K562 (cell line): Measurements from ENCODE around the gene CSNK1D. TPM values are rescaled to one million over a fixed set of nuclear protein-coding genes. Genes with fewer than 3 reads are reported as not detected.

Source experiments
- ATF4 ChIP-seq: fragments of 450-650 bp; formaldehyde crosslinking; IDR thresholded peaks from 2 replicates; pipeline ENCODE4 v1.4.0; 2022; ENCODE audit warnings: mild to moderate bottlenecking, moderate library complexity
- CBX5 ChIP-seq: IDR thresholded peaks from 2 replicates; pipeline ENCODE4 v1.6.1; 2014; ENCODE audit warnings: low read depth, borderline replicate concordance
- CHD1 ChIP-seq: fragments of 200-600 bp; sonication (generic); IDR thresholded peaks from one replicate; pipeline ENCODE4 v1.6.1; 2012; ENCODE audit warnings: mild to moderate bottlenecking, moderate library complexity, low read length, inconsistent platforms
- MTA3 ChIP-seq: fragments of 450-650 bp; formaldehyde crosslinking; IDR thresholded peaks from 2 replicates; pipeline ENCODE4 v1.6.1; 2017; ENCODE audit warnings: mild to moderate bottlenecking, borderline replicate concordance
- NR3C1 ChIP-seq: sonication (generic); formaldehyde crosslinking; IDR thresholded peaks from 2 replicates; pipeline ENCODE4 v1.8.1; 2022; ENCODE audit warnings: missing genetic modification reagents
- POLR2G ChIP-seq: fragments of 200-400 bp; formaldehyde crosslinking; IDR thresholded peaks from 2 replicates; pipeline ENCODE4 v1.6.1; 2017; ENCODE audit warnings: low read depth, mild to moderate bottlenecking, antibody characterized with exemption, low read length, moderate library complexity
- RBBP5 ChIP-seq: fragments of 200-600 bp; sonication (generic); IDR thresholded peaks from 2 replicates; pipeline ENCODE4 v1.6.1; 2012; ENCODE audit warnings: borderline replicate concordance, mild to moderate bottlenecking, low read length, control low read depth, inconsistent platforms; ENCODE audit not compliant: insufficient read depth, poor library complexity, severe bottlenecking
- RBM22 ChIP-seq: fragments of 200-400 bp; formaldehyde crosslinking; IDR thresholded peaks from 2 replicates; pipeline ENCODE4 v1.6.1; 2018; ENCODE audit warnings: low read length, low read depth; ENCODE audit not compliant: poor library complexity, severe bottlenecking
- RBM34 ChIP-seq: fragments of 200-400 bp; formaldehyde crosslinking; IDR thresholded peaks from 2 replicates; pipeline ENCODE4 v1.6.1; 2018; ENCODE audit warnings: low read length, borderline replicate concordance; ENCODE audit not compliant: insufficient read depth
- SUPT5H ChIP-seq: fragments of 450-650 bp; IDR thresholded peaks from 2 replicates; pipeline ENCODE4 v1.6.1; 2016
- TEAD4 ChIP-seq, 2 experiments: sonication (generic) in 1 of 2; formaldehyde crosslinking in 1 of 2; IDR thresholded peaks; 2 replicates each; pipeline versions ENCODE4 v1.6.1 to v1.8.0; 2012 to 2022; ENCODE audit warnings: borderline replicate concordance in 1 of 2, inconsistent platforms in 1 of 2, low read length in 1 of 2, mild to moderate bottlenecking in 1 of 2, missing genetic modification reagents in 1 of 2
- TRIM28 ChIP-seq: fragments of 450-650 bp; IDR thresholded peaks from 2 replicates; pipeline ENCODE4 v1.6.1; 2017
- USF1 ChIP-seq: sonication (generic); formaldehyde crosslinking; IDR thresholded peaks from 2 replicates; pipeline ENCODE4 v1.9.0; 2022; ENCODE audit warnings: mild to moderate bottlenecking, missing genetic modification reagents
- YBX1 ChIP-seq: fragments of 450-650 bp; IDR thresholded peaks from 2 replicates; pipeline ENCODE4 v1.7.1; 2016; ENCODE audit warnings: mild to moderate bottlenecking
- ZFP30 ChIP-seq: fragments of 250-450 bp; sonication (Bioruptor Pico); IDR thresholded peaks from 2 replicates; pipeline ENCODE4 v1.8.0; 2022; ENCODE audit warnings: moderate library complexity, mild to moderate bottlenecking, inconsistent platforms, borderline replicate concordance
- ZFX ChIP-seq: sonication (generic); formaldehyde crosslinking; IDR thresholded peaks from 2 replicates; pipeline ENCODE4 v1.8.0; 2022; ENCODE audit warnings: mild to moderate bottlenecking, missing genetic modification reagents, moderate library complexity
- ZNF561 ChIP-seq: fragments of 450-650 bp; formaldehyde crosslinking; conservative IDR thresholded peaks from 2 replicates; pipeline ENCODE4 v1.4.0; 2020; ENCODE audit warnings: mild to moderate bottlenecking, moderate library complexity
- ZNF696 ChIP-seq: fragments of 250-450 bp; sonication (Bioruptor Pico); conservative IDR thresholded peaks from 2 replicates; pipeline ENCODE4 v1.4.0; 2020; ENCODE audit warnings: mild to moderate bottlenecking, moderate library complexity
- polyA plus RNA-seq, 8 experiments: library from polyadenylated mRNA; depleted of rRNA in 4 of 8; stranded (reverse) in 5 of 8; unstranded in 3 of 8; fragments of >200 nt; fragmentation: Nextera tagmentation in 2 of 8; fragmentation: Illumina TruSeq in 1 of 8; extraction: Ambion mirVana in 2 of 8; extraction: Trizol in 1 of 8; gene quantifications; 2 replicates each; pipeline versions ENCODE4 v1.2.1 to v1.2.3, GENCODE V29; 2011 to 2014; ENCODE audit warnings: inconsistent platforms in 1 of 8, missing spikeins in 1 of 8
- total RNA-seq, 7 experiments: library from RNA; depleted of rRNA in 6 of 7; stranded (reverse); fragments of >200 nt in 6 of 7; fragmentation: Illumina TruSeq in 2 of 7; extraction: Trizol in 2 of 7; gene quantifications; 2 replicates each; pipeline versions ENCODE4 v1.2.1 to v1.2.3, GENCODE V29; 2011 to 2021; ENCODE audit warnings: low replicate concordance in 1 of 7
- TF ChIP-seq, protein P1 (sequence below): sonication (generic); formaldehyde crosslinking; IDR thresholded peaks from 2 replicates; pipeline ENCODE4 v1.8.1; 2023; ENCODE audit warnings: mild to moderate bottlenecking, missing genetic modification reagents
- TF ChIP-seq, protein P2 (sequence below): fragments of 450-650 bp; IDR thresholded peaks from 2 replicates; pipeline ENCODE4 v1.6.1; 2017; ENCODE audit warnings: antibody characterized with exemption, mild to moderate bottlenecking

The CSNK1D gene
- total and polyA plus RNA-seq, 9 of the 15 experiments (the other 6 are each of a cell fraction or from before 2014, with no cell fraction given): 6.5 to 133 (median 41.3) TPM

DNA sequence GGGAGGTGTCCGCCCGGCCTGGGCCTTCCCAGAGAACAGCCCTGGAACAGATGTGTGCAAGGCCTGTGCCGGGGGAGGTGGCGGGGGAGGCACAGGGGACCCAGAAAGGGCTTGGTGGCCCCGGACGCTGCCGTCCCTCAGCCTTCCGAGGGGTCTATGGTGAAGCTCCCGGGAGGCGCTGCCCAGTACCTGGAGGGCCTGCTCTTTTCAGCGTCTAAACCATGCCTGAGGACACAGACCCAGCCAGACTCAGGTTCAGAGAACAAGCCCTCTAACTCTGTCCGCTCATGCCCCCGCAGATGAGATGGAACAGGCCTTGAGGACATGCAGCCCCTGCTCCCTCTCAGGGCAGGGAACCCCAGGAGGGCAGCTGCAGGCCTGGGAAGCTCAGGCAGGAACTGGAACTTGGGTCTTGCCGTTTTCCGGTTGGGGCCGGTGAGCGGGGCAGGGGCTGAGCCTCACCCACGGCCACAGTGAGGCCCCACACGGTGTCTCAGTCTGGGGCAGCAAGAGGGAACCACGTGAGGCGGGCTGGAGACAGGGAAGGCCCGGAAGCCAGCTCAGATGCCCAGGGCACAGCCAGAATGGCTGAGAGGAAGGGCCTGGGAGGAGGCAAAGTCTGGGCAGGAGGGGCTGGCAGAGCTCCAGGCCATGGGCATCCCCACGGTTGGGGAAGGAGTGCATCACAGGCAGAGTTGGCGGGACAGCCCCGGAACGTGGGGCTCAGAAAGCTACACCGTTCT lies 32.1 kb downstream of the CSNK1D start (continued):
- TF ChIP-seq, protein P1, sequence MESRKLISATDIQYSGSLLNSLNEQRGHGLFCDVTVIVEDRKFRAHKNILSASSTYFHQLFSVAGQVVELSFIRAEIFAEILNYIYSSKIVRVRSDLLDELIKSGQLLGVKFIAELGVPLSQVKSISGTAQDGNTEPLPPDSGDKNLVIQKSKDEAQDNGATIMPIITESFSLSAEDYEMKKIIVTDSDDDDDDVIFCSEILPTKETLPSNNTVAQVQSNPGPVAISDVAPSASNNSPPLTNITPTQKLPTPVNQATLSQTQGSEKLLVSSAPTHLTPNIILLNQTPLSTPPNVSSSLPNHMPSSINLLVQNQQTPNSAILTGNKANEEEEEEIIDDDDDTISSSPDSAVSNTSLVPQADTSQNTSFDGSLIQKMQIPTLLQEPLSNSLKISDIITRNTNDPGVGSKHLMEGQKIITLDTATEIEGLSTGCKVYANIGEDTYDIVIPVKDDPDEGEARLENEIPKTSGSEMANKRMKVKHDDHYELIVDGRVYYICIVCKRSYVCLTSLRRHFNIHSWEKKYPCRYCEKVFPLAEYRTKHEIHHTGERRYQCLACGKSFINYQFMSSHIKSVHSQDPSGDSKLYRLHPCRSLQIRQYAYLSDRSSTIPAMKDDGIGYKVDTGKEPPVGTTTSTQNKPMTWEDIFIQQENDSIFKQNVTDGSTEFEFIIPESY (CRISPR knock-in tag): no peak
- TF ChIP-seq RBM34 (no peak), TRIM28 (no peak), ZNF696 (CRISPR knock-in tag) (no peak), CHD1 (no peak), RBM22 (peak; percentile 65), POLR2G (peak; percentile 64), USF1 (CRISPR knock-in tag) (no peak), RBBP5 (no peak), MTA3 (peak; percentile 14; the same call in 1 of the 2 replicates), ZFX (CRISPR knock-in tag) (peak; percentile 31), ATF4 (CRISPR knock-in tag) (no peak), ZFP30 (no peak), NR3C1 (CRISPR knock-in tag) (no peak), CBX5 (no peak), YBX1 (no peak), ZNF561 (CRISPR knock-in tag) (no peak), TEAD4 (IDR thresholded peaks at IDR 0.05; ENCODE audit: low read length) (no peak), TEAD4 (CRISPR knock-in tag; IDR thresholded peaks at IDR 0.05; ENCODE audit: borderline replicate concordance) (no peak), SUPT5H (0 out of 2 replicates have a peak, but pooled peaks have one; percentile 12)
- TF ChIP-seq, protein P2, sequence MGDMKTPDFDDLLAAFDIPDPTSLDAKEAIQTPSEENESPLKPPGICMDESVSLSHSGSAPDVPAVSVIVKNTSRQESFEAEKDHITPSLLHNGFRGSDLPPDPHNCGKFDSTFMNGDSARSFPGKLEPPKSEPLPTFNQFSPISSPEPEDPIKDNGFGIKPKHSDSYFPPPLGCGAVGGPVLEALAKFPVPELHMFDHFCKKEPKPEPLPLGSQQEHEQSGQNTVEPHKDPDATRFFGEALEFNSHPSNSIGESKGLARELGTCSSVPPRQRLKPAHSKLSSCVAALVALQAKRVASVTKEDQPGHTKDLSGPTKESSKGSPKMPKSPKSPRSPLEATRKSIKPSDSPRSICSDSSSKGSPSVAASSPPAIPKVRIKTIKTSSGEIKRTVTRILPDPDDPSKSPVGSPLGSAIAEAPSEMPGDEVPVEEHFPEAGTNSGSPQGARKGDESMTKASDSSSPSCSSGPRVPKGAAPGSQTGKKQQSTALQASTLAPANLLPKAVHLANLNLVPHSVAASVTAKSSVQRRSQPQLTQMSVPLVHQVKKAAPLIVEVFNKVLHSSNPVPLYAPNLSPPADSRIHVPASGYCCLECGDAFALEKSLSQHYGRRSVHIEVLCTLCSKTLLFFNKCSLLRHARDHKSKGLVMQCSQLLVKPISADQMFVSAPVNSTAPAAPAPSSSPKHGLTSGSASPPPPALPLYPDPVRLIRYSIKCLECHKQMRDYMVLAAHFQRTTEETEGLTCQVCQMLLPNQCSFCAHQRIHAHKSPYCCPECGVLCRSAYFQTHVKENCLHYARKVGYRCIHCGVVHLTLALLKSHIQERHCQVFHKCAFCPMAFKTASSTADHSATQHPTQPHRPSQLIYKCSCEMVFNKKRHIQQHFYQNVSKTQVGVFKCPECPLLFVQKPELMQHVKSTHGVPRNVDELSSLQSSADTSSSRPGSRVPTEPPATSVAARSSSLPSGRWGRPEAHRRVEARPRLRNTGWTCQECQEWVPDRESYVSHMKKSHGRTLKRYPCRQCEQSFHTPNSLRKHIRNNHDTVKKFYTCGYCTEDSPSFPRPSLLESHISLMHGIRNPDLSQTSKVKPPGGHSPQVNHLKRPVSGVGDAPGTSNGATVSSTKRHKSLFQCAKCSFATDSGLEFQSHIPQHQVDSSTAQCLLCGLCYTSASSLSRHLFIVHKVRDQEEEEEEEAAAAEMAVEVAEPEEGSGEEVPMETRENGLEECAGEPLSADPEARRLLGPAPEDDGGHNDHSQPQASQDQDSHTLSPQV: 0 out of 2 replicates have a peak, but pooled peaks have one; percentile 5
